HG03521 (cell line): ENCODE measurements around the gene GBX2.
"Not testable (repeated sequence)": the region's sequence is repeated elsewhere in the genome, so short reads cannot be mapped to it uniquely, and the experiment has no call there.

Experiments
- ATAC-seq: cut with Tn5 transposase; IDR thresholded peaks from one replicate; pipeline ENCODE4 v1.9.1; 2021; ENCODE audit warnings: mild to moderate bottlenecking, moderate library complexity; ENCODE audit not compliant: unreplicated experiment

The GBX2 gene

DNA sequence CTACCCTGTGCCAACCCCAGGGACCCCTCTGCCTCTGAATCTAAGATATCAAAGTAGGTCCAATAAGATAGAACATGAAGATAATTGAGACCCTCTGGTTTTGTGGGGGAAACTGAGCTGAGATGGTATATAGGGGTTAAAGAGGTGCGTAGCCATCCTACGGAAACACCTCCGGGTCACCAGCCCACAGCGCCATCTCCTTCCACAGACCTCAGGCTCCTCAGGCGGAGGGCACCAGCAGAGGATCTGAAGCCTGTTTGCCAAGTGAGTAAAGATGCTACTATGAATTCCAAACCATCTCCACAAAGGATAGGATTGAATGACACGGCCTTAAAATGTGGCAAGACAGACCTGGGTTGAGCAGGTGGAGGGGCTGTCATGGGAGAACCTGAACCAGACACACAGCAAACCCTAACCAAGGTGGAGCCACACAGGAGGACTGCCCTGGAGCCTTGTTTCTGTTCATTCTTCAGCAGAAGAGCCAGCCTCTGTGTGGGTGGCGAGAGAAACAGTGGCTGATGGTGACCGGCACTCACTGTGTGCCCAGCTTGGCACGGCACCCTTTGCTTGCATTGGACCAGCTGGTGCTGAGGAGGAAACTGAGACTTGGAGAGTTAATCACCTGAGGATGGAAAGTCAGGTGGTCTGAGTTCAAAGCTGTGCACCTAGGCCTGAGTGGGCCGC lies 10.2 kb downstream of the GBX2 start:
- ATAC-seq = no peak

DNA sequence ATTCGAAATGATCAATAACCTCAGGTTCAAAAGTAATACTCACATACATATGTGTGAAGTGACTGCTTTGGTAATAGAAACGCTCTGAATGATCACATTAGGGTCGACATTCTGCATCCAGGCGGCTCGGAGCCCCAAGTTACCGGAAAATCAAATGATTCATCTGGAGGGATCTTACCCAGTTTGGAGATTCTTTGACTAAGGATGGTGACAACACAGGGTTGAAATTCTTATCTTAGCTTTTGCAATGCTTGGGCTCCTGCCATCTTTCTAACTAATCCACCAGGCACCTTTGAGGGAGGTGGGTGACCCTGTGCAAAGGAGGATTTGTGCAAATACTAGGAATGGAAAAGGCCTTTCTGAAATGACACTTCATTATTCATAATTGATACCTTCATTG lies 10.8 kb downstream of the GBX2 start:
- no peak for ATAC-seq

DNA sequence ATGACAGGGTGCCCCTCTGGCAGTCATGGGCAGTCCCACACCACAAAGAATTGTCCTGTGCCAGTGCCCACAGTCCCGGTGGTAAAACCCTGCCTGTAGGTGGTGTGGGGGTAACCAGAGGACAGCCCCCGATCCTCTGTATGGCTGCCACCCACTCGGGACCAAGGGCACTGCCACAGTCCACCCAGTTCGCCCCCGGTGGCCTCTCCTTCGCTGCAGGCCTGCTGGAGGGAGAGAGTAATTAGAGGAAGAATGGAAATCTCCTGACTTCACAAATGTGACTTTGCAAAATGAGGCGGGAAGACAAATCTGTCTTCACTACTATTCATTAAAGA lies 11.4 kb downstream of the GBX2 start:
- no peak for ATAC-seq

DNA sequence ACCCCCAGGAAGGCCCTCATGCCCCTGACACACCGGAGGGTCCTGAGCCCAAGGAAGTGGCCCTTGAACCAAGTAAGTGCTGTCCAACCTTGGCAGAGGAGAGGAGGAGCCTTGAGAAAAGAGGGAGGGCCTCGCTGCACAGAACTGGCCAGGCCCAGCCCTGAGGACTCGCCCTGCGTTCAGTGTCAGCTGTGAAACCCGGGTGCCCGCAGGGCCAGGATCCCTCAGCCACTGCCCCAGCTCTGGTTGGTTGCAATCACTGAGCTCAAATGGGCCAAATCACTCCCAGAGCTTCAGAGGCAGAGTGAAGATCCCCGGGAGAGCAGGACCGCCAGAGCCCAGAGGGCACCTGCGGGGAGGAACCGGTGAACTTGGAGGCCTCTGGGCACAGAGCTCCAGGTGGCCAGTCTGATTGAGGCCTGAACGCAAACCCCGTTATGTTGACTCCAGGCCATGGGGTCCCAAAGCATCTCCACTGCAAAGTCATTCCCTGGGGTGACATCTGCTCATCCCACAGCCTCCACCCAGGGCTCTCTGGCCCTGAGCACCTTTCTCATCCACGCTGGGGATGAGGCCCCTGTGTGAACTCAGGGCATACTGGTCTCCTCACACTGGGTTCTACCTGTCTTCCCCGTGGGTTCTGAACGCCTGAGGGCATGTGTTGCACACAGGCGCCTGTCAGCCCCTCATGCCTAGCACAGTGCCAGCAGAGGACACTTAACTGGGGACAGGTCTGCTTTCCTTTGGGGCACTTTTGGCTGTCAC lies 11.9 kb downstream of the GBX2 start:
- no peak for ATAC-seq

DNA sequence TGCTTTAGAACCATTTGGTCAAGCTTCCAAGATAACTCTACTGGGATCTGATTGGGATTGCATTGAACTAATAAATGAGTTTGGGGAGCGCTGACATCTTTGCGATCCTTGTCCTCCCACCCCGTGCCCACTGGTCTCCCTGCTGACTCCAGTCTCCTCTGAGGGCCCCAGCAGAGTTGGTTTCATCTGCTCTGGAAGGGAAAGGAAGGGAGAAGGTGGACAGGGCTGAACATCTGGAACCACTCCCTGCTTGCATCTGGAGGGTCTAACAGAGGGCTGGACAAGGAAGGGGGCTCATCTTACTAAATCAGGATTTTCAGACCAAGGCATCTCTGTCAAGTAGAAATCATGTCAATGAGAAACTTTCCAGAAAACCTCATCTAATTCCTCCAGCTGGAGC lies 12.8 kb downstream of the GBX2 start:
- ATAC-seq = no peak

DNA sequence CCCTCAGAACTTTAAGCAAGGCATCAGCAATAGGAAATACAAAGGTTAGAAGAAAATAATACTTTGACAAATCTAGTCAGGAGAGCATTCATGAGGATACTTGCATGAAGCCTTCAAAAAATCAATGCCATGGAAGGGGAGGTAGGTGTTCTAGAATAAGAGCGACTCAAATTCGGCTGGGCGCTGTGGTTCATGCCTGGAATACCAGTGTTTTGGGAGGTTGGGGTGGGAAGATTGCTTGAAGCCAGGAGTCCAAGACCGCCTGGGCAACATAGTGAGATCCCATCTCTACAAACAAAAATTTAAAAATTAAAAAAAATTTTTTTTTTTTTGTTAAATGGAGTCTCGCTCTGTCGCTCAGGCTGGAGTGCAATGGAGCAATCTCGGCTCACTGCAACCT lies 21.8 kb downstream of the GBX2 start:
- no peak for ATAC-seq

DNA sequence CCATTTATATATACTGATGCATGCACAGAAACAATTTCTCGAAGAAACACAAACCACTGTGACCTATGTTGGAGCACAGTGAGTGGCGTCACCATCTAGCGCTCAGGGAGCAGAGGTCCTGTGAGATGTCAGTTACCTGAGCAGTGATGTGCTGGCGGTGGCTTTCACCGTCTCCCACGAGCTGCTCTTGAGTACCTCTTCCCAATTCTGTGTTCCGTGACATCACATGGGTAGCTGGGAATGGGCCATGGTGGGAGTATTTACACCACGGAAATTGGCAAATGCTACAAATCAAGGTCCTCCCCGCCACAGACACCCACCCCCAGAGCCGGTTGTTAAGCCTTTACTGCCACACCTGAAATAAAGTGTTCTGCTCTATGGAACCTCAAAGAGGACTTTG lies 24.4 kb downstream of the GBX2 start:
- ATAC-seq = no peak

DNA sequence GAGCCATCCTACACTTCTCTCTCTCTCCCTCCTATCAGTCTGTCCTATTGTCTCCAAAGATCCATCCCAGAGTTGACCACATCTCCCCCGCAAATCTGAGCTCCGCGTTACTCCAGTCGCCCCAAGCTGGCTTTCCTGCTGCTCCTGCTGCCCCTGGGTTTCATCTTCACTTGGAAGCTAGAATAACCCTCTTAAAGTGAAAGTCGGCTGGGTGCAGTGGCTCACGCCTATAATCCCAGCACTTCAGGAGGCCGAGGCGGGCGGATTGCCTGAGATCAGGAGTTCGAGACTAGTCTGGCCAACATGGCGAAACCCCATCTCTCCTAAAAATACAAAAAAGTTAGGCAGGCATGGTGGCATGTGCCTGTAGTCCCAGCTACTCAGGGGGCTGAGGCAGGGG lies 26.6 kb downstream of the GBX2 start:
- ATAC-seq = not testable (repeated sequence)

DNA sequence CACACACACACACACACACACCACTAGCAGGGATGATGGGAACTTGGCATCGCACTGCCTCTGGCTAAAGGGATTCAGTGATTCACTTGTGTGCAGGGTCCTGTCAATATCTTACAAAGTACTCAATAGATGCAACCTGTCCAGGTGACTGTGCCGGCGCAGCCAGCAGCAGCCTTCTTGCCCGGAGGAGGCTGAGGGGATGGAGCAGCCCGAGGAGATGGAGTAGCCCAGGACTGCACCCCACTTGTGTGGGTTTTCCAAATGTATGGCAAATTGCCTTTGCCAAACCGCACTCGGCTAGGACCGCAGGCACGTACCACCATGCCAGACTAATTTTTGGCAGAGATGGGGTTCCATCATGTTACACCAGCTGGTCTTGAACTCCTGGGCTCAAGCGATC lies 31.1 kb downstream of the GBX2 start:
- ATAC-seq = no peak

DNA sequence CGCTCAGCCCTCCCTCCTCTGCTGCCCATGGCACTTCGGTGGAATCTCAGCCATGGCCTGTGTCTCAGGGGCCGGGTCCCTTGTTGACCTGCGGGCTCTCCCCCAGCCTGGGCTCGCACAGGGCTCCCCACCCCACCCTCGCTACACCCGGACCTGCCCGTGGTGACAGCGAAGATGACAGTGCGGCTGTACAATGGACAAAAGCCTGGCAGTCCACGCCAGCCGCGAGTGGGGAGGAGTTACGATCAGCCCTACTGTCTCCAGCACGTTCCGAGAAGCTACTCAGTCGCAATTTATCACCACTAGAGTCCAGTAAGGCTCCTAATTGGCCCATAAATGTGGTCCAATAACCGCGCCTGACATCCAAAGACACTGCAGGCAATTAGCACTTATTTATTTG lies 31.6 kb downstream of the GBX2 start:
- ATAC-seq = no peak

DNA sequence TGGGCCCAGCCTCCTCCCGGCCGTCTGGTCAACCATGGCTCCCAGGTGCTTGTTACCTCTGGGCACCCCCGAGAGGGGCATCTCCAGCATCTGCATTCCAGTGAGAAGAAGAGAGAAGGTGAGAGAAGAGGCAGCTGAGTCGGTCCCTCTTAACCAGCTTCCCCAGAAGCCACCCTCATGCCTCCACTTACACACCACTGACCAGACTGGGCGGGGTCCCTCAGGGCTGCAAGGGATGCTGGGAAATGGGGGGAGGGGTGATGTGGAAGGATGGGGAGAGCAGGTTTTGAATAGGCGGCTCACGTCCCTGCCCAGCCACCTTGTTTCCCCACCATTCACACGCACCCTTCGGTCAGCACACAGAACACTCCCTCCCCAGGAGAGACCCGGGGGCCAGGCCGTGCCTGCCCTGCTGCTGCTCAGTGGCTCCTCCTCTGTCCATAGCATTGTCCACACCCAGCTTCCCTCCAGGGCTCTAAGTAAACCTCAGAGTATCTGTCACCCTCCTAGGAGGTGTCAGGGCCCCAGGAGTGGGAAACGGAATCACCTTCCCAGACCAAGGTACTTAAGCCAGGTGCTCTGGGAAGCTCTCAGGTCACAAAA lies 34.7 kb downstream of the GBX2 start:
- no peak for ATAC-seq

DNA sequence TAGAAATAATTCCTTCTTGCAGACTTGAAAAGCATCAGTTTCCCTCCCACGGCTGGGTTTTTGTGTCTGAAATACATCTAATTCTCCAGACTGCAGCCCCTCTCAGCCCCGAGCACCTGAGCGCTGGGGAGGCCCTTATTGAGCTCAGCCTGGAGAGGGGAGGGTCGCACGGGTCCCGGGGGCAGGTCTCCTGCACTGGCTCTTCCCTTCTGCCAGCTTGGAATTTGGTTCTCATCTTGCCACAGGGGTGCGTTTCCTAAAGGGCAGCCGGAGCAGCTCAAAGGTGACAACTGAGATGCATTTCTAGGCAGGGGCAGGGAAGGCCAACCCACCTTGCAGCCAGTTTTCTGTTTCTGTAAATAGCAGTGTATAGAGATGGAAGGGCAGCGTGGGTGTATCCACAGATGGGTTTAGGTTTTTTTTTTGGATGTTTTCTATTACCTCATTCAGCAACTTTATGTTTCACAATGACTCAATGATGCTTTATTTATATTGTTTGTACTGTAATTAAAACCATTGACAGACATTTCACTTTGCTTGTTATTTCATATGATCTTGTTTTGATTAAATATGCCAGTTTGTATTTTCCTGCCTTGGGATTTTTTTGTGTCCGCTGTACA lies 37.0 kb downstream of the GBX2 start:
- ATAC-seq = no peak

DNA sequence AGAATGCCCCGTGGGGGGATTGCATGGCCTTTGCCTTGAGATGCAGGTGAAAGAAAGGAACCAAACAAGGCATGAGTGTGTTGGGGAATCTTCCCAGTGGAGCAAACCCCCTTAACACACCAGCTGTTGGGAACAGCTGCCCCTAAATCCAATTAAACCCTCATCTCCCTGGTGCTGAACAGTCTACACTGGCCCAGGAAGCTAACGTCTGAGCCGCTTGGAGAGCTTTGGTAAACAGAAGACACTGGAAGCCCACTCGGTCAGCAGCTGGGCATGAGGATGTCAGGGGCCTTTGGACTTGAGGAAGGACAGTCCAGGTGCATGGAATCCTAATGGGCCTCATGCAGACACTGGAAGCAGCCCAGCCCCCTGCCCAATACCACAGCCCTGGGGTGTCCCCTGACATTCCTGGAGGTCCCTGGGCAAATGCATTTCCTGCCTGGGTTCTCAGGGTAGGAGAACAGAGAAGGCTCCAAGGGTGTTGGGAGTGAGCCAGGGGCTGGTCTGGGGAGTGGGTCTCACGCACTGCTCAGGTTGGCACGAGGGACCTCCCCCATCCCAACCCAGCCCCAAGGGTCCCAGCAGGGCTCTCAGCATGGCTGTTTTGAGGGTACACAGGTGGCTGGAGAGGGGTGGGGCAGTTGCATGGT lies 37.7 kb downstream of the GBX2 start:
- ATAC-seq = no peak

DNA sequence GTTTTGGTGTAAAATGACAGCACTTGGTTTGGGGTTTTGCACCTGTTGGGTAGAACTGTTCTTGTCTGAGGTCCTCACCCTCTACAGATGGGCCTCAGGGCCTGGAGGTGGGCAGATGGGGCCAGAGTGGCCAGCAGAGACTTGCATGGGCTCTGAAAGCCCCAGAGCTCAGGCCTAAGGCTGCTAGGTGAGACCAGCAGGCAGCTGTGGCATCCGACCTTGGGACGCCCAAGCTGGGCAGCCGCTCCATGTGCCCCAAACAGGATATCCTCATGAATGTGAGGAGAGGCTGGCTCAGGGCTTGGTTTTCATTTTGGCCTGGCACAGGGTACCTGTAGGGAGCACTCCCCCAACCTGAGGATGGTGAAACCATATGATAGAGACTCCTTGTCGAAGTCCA lies 38.3 kb downstream of the GBX2 start:
- no peak for ATAC-seq

DNA sequence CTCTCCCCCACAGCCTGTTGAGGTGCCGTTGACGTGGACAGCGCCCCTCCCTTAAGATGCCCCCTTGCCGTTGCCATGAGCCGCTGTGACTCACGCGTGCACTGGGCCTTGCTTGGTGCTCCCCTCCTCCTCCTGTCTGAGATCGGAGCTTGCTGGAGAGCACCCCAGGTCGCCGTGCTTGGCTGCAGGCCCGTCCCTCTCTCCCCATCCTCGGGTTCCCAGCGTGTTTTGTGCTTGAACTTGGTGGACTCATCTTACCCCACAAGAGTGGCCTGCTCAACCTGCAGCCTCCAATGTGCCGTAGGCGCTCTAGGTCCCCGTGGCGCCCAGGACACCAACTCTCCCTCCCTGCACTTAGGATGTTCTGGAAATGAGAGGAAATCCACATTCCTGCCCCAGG lies 39.9 kb downstream of the GBX2 start:
- ATAC-seq = no peak

DNA sequence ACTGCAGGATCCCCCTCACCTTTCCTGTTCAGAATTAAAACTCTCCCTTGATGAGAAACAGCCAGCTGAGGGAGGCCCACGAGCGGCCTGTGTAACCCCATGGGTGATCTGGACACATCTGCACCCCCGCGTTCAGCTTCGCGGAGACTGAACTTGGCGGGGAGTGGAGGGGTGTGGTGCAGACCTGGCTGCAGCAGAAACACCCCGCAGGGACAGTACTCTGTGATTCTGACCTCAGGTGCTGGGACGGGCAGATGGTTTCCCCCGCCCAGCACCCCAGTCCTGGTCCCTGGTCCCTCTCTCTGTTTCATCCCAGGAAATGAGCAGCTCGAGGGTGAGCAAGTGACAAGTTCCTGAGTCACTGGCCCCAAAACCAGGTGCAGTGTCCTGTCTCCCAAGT lies 41.2 kb downstream of the GBX2 start:
- no peak for ATAC-seq

DNA sequence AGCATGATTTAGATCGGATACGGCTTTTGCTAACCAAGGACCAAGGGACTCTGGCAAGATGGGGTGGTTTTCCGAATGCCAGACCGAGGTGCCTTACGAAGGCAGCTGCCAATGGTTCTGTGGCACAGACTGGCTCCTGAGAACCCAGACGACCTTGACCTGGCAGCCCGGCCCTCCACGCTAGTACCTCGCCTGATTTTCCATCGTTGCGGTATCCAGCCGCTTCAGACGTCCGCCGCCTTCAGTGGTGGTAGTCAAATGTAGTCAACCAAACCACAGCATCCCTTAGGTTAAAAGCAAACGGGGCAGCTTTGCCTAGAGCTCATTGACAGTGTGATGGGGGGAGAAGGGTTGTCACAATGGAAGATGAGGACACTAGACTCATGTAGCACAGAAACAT lies 42.6 kb downstream of the GBX2 start:
- no peak for ATAC-seq

DNA sequence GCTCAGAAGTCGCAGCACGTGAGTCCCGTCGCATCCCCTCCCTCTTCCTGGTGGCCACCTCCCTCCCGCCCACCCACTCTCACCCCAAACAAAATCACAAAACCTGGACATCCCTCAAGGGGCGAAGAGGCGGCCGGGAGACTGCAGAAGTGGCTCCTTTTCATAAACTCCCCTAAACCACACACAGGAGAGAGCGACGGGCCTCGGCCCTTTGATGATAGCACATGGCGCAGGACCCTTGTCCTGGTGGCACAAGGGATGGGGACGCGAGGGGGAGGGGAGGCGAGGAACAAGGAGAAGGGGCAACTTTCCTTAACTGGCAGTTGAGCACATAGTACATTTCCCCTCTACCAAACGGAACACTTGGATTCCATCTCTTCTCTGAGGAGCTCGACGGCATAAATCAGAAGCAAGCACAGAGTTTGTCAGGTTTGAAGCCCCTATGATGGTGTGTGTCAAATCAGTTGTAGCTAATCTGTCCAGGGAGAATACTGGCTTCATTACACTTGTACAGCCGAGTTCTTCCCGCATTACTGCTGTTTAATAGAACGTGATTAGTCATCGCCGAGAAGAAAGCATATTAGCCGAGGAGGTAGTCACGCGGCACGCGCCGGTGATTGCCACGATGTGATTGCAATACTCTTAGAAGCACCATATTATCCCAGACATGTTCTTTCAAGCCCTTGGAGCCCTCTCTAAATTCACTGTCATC lies 43.8 kb downstream of the GBX2 start:
- ATAC-seq = no peak

DNA sequence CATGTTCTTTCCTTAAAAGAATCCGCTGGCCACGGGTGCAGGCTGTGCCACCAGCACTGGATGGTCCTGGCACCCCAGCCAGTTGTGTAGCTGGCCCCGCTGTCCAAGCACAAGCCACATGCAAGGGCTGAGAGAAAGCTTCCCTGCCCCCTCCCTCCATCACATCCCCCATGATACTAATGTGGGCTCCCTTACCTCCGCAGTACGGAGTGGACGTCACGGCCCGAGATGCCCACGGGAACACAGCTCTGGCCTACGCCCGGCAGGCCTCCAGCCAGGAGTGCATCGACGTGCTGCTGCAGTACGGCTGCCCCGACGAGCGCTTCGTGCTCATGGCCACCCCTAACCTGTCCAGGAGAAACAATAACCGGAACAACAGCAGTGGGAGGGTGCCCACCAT lies 44.5 kb downstream of the GBX2 start:
- no peak for ATAC-seq

DNA sequence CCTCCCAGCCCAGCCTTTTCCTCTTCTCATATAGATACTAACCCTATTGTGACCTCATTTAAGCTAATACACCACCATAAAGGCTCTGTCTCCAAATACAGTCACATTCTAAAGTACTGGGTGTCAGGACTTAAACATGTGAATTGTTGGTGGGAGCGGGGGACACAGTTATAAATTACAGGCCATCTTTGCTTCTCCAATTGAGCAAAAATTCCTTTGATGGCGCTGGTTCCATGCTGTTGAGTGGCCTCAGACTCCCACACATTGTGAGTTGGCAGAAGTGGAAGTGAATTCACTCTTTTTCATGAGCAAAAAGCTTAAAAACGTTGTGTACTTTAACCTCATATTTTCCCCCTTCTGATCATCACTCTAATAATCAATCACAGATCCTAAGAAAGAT lies 46.0 kb downstream of the GBX2 start:
- ATAC-seq = no peak

DNA sequence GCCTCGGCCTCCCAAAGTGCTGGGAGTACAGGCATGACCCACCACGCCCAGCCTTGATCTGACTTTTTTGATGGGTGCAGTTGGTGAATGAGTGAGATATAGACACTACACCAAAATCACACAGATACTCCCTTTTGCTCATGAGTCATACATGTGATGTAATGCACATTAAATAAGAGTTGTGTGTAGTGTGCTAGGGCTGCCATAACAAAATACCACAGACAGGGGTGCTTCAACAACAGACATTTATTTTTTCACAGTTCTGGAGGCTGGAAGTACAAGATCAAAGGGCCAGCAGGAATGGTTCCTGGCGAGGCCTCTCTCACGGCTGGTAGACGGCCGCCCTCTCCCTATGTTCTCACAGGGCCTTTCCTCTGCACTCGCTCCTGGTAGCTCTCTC lies 46.6 kb downstream of the GBX2 start:
- no peak for ATAC-seq
